Gastroesophageal sphincter (tissue), 4 donors: Measurements from ENCODE around the gene MMADHC. TPM values are rescaled to one million over a fixed set of nuclear protein-coding genes. Genes with fewer than 3 reads are reported as not detected.
A peak's percentile ranks its signal among the peaks of the same experiment; 100 is the strongest.

Experiments used
- ATAC-seq: fragments of 150-250 bp; one replicate; pipeline ENCODE4 v1.9.1; 2016; ENCODE audit warnings: mild to moderate bottlenecking, moderate library complexity
- H3K27ac ChIP-seq, 4 donors: fragments of 200-600 bp; sonication (generic) in 3 of 4; 1 replicate in 3 of 4; 2 replicates in 1 of 4; pipeline ENCODE4 v1.5.1; 2016 to 2019
- H3K27me3 ChIP-seq: fragments of 200-600 bp; sonication (generic); one replicate; pipeline ENCODE4 v1.5.1; 2019
- H3K36me3 ChIP-seq, 2 donors: fragments of 200-600 bp; sonication (generic); one replicate each; pipeline ENCODE4 v1.5.1; 2019; ENCODE audit warnings: control low read depth in 1 of 2
- H3K4me1 ChIP-seq, 3 donors: fragments of 200-600 bp; sonication (generic); 1 replicate in 2 of 3; 2 replicates in 1 of 3; pipeline ENCODE4 v1.5.1; 2016 to 2019; ENCODE audit warnings: control low read depth in 2 of 3
- H3K4me3 ChIP-seq, 2 donors: fragments of 200-600 bp; sonication (generic); one replicate each; pipeline ENCODE4 v1.5.1; 2019; ENCODE audit warnings: mild to moderate bottlenecking in 1 of 2, moderate library complexity in 1 of 2
- H3K9me3 ChIP-seq, 3 donors: fragments of 200-600 bp; sonication (generic); one replicate each; pipeline ENCODE4 v1.5.1; 2017 to 2019; ENCODE audit warnings: control low read depth in 2 of 3
- EP300 ChIP-seq: sonication (generic); formaldehyde crosslinking; IDR thresholded peaks from one replicate; pipeline ENCODE4 v1.6.1; 2017; ENCODE audit warnings: antibody characterized with exemption, mild to moderate bottlenecking
- POLR2A ChIP-seq, 2 donors: fragments of 450-650 bp; IDR thresholded peaks; one replicate each; pipeline ENCODE4 v1.6.1; 2017; ENCODE audit warnings: antibody characterized with exemption in 2 of 2, mild to moderate bottlenecking in 2 of 2, moderate library complexity in 1 of 2
- POLR2AphosphoS5 ChIP-seq: sonication (generic); formaldehyde crosslinking; IDR thresholded peaks from one replicate; pipeline ENCODE4 v1.6.1; 2017; ENCODE audit warnings: antibody characterized with exemption
- WGBS, 2 donors: methylation state at CpG; one replicate each; pipeline ENCODE4 v1.1.5; 2018; ENCODE audit warnings: low coverage in 1 of 2; 5-methylcytosine and 5-hydroxymethylcytosine counted together
- total RNA-seq, 4 donors: library from RNA; depleted of rRNA; stranded (reverse); fragments of >200 nt; gene quantifications; one replicate each; pipeline ENCODE4 v1.1.0, GENCODE V29; 2016
- TF ChIP-seq, protein P1 (sequence below), 4 experiments: fragments of 200-600 bp in 2 of 4; fragments of 450-650 bp in 2 of 4; sonication (generic) in 1 of 4; IDR thresholded peaks; one replicate each; pipeline ENCODE4 v1.5.1; 2017 to 2019; ENCODE audit warnings: antibody characterized with exemption in 4 of 4, mild to moderate bottlenecking in 2 of 4, moderate library complexity in 2 of 4

The MMADHC gene
- total RNA-seq, 4 donors from 2014 or later, result 102 to 226 (median 152) TPM

DNA sequence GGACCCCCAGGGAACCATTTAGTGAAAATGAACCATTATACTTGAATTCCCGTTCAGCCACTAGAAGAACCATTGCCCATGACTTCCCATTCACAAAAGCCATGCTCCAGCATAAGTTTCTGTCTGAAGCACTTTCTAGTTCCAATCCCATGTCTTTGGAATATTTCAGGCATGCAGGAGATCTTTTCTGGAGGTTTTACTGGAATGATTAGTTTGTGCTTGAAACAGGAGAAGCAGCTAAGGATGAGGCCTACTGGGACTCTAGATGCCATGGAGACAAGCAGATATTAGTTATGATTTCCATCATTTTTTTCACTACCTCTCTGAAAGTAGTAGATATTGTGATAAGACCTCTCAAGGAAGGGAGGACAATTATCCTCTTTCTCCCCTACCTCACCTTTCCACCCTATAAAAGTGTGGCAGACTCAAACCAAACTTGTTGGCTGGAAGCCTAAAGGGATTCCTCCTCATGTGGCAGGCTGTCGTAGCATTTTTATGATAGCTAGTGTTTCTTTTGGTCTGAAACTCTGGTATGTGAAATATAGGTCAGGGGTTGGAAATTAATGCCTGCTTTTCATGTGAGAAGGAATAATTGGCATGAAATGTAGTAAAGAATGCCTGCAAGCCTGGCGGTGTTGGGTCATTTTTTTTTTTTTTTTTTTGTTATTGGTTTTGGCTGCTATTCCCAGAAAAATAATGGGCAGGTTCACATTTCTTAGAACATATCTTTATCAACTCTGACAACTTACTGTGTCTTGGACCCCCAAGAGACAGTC, 29.3 kb upstream of the MMADHC start:
- no peak for ATAC-seq
- 83 to 86% methylated on average over 3 of the region's 3 CpGs for WGBS, 2 donors
- TF ChIP-seq, protein P1, sequence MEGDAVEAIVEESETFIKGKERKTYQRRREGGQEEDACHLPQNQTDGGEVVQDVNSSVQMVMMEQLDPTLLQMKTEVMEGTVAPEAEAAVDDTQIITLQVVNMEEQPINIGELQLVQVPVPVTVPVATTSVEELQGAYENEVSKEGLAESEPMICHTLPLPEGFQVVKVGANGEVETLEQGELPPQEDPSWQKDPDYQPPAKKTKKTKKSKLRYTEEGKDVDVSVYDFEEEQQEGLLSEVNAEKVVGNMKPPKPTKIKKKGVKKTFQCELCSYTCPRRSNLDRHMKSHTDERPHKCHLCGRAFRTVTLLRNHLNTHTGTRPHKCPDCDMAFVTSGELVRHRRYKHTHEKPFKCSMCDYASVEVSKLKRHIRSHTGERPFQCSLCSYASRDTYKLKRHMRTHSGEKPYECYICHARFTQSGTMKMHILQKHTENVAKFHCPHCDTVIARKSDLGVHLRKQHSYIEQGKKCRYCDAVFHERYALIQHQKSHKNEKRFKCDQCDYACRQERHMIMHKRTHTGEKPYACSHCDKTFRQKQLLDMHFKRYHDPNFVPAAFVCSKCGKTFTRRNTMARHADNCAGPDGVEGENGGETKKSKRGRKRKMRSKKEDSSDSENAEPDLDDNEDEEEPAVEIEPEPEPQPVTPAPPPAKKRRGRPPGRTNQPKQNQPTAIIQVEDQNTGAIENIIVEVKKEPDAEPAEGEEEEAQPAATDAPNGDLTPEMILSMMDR (IDR thresholded peaks at IDR 0.05), result no peak
- TF ChIP-seq EP300, result no peak
- no peak for TF ChIP-seq POLR2AphosphoS5
- TF ChIP-seq POLR2A (IDR thresholded peaks at IDR 0.05), result no peak

DNA sequence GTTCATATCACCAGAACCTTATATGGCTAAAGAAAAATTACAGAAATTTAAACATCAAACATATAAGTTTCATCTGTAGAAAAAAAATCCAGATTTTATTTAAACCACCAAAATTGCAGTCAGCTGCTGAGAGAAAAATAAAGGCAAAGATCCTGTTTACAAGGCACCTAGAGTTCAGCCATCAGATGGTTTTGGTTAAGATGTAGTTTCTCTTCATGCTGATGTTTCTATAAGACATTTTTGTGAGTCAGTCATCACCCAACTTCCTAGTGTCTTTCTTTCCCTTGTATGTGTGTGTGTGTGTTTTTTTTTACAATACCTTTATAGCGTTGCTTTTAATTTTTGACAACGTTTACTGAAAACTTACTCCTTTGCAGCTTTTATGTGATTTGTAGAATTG, 26.1 kb upstream of the MMADHC start:
- Histone ChIP-seq H3K4me1 (peaks cover 0 to 12% (median 6%) of the 10 kb centered on the region in 3 donors), H3K27ac (no peak overlapping the region), H3K4me3 (no peak overlapping the region), H3K36me3 (no peaks in the 10 kb centered on the region), H3K9me3 (no peaks in the 10 kb centered on the region), H3K27me3 (no peaks in the 10 kb centered on the region)
- no peak for ATAC-seq
- WGBS, 2 donors, result 94 to 95% methylated on average over 2 of the region's 2 CpGs
- TF ChIP-seq POLR2A (IDR thresholded peaks at IDR 0.05) (no peak), POLR2AphosphoS5 (no peak), EP300 (no peak)
- TF ChIP-seq, protein P1 (IDR thresholded peaks at IDR 0.05), result no peak

More for the DNA sequence above, 29.3 kb upstream of the MMADHC start:
- H3K9me3 ChIP-seq, result no peaks in the 10 kb centered on the region
- H3K27ac ChIP-seq, result no peak overlapping the region
- no peaks in the 10 kb centered on the region for H3K36me3 ChIP-seq
- no peak overlapping the region for H3K4me3 ChIP-seq
- H3K27me3 ChIP-seq, result no peaks in the 10 kb centered on the region
- peaks cover 0 to 11% (median 5%) of the 10 kb centered on the region in 3 donors for H3K4me1 ChIP-seq

DNA sequence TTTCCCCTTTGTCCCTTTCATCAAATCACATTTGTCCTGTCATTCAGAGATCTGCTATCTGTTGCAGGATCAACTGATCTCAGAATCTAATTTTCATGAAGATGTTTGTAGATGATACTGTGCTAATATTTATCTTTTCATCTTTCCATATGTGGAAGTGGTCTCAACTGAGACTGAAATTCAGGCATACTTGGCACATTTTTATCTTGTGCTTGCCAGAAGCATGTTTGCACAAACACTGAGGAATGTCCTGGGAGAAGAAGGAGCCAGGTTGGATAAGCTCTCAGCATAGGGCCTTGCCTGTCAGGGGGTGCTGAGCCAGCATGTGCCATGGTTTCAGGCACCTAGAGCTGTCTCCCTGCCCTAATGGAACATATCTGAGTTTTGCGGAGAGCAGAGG, 24.5 kb upstream of the MMADHC start:
- Histone ChIP-seq H3K27ac (no peak overlapping the region), H3K9me3 (no peaks in the 10 kb centered on the region), H3K4me1 (peaks cover 0 to 12% (median 6%) of the 10 kb centered on the region in 3 donors), H3K27me3 (no peaks in the 10 kb centered on the region), H3K36me3 (no peaks in the 10 kb centered on the region), H3K4me3 (no peak overlapping the region)
- 88 to 100% methylated on average over 1 of the region's 1 CpG for WGBS, 2 donors
- no peak for TF ChIP-seq POLR2AphosphoS5
- ATAC-seq, result peak; percentile 36

DNA sequence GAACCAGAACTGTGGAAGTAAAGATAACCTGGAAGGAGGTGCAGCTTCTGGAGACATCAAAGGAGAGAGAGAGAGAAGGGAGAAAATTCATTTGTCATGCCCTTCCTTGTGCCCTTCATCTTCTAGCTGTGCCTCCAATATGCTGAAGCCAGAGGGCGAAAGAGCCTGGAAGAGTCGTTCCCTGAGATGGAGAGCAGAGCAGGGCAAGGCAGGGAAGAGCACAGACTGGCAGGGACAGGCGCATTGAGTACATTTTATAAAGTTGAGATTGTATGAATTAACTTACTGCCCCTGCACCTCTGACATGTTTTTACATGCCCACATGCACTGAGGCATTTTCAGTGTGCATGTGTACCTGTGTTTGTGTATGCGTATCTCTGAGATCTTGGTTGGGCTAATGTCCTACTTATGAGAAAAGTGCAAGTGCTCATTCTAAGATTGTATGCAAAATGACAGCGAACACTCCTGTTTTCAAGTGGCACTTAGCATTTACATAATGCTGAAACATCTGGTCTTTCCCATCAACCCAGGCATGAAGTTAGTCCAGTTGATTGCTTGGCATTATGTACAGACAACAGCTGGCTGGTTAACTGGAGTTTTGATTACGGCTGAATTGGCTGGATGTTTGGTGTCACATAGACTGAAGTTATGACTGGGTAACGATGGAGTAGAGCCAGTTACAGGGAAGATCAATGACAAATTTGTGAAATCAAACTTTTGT, 23.7 kb upstream of the MMADHC start:
- no peaks in the 10 kb centered on the region for H3K9me3 ChIP-seq
- H3K36me3 ChIP-seq, result no peaks in the 10 kb centered on the region
- peaks cover 0 to 12% (median 6%) of the 10 kb centered on the region in 3 donors for H3K4me1 ChIP-seq
- H3K4me3 ChIP-seq, result no peak overlapping the region
- WGBS, 2 donors, result 88 to 91% methylated on average over 6 to 7 of the region's 7 CpGs
- no peak for ATAC-seq
- no peak for TF ChIP-seq EP300
- TF ChIP-seq, protein P1 (IDR thresholded peaks at IDR 0.05), result peak in 1 of 4 experiments; percentile 13
- no peak for TF ChIP-seq POLR2A (IDR thresholded peaks at IDR 0.05)
- no peaks in the 10 kb centered on the region for H3K27me3 ChIP-seq
- H3K27ac ChIP-seq, result no peak overlapping the region

DNA sequence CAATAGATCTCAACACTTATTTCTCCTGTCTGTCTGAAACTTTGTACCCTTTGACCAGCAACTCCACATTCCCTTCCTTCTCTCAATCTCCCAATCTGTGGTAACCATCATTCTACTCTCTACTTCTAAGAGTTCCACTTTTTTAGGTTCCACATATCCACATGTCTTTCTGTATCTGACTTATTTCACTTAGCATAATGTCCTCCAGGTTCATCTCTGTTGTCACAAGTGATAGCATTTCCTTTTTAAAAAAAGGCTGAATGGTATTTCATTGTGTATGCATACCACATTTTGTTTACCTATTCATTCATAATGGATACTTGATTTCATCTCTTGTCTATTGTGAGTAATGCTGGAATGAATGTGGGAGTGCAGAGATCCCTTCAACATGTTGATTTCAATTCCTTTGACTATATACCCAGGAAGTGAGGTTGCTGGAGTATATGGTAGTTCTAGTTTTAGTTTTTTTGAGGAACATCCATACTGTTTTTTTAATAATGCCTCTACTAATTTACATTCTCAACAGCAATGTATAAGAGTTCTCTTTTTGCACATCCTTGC, 18.8 kb upstream of the MMADHC start:
- Histone ChIP-seq H3K27me3 (no peaks in the 10 kb centered on the region), H3K27ac (no peak overlapping the region), H3K9me3 (peaks cover 0 to 3% (median 0%) of the 10 kb centered on the region in 3 donors), H3K4me1 (no peaks in the 10 kb centered on the region), H3K36me3 (no peaks in the 10 kb centered on the region), H3K4me3 (no peak overlapping the region)
- TF ChIP-seq POLR2AphosphoS5 (no peak), POLR2A (IDR thresholded peaks at IDR 0.05) (no peak), EP300 (no peak)
- TF ChIP-seq, protein P1 (IDR thresholded peaks at IDR 0.05), result no peak
- ATAC-seq, result no peak
